ENCODE data around the gene DCLK1. TPM values are rescaled to one million over a fixed set of nuclear protein-coding genes. Genes with fewer than 3 reads are reported as not detected.

Gene DCLK1
- total and polyA plus RNA-seq, 10 of the 15 experiments (the other 5 are each of a cell fraction or from before 2014, with no cell fraction given) = not detected

- TF ChIP-seq, protein P1, sequence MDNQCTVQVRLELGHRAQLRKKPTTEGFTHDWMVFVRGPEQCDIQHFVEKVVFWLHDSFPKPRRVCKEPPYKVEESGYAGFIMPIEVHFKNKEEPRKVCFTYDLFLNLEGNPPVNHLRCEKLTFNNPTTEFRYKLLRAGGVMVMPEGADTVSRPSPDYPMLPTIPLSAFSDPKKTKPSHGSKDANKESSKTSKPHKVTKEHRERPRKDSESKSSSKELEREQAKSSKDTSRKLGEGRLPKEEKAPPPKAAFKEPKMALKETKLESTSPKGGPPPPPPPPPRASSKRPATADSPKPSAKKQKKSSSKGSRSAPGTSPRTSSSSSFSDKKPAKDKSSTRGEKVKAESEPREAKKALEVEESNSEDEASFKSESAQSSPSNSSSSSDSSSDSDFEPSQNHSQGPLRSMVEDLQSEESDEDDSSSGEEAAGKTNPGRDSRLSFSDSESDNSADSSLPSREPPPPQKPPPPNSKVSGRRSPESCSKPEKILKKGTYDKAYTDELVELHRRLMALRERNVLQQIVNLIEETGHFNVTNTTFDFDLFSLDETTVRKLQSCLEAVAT (IDR thresholded peaks at IDR 0.05) = no peak
- TF ChIP-seq ZNF384 (IDR thresholded peaks at IDR 0.05; ENCODE audit: borderline replicate concordance, low read depth, low read length) = no peak
- no peak for TF ChIP-seq IRF3 (IDR thresholded peaks at IDR 0.05)
- TF ChIP-seq HDAC6 (IDR thresholded peaks at IDR 0.05; ENCODE audit: unreplicated experiment) = no peak
- no peak for TF ChIP-seq SPI1 (IDR thresholded peaks at IDR 0.05; ENCODE audit: borderline replicate concordance, insufficient read depth, low read depth, low read length)
- TF ChIP-seq E4F1 (IDR thresholded peaks at IDR 0.05; ENCODE audit: borderline replicate concordance, partially characterized antibody) = no peak
These were observed 300.2 kb downstream of the DCLK1 start (continued) for GRCh38 chr13:35830850-35831450.
